Measurements from ENCODE around the gene RHOU. TPM values are rescaled to one million over a fixed set of nuclear protein-coding genes. Genes with fewer than 3 reads are reported as not detected.

RHOU gene
- total RNA-seq, 2 experiments from 2014 or later: 4.5 TPM

DNA sequence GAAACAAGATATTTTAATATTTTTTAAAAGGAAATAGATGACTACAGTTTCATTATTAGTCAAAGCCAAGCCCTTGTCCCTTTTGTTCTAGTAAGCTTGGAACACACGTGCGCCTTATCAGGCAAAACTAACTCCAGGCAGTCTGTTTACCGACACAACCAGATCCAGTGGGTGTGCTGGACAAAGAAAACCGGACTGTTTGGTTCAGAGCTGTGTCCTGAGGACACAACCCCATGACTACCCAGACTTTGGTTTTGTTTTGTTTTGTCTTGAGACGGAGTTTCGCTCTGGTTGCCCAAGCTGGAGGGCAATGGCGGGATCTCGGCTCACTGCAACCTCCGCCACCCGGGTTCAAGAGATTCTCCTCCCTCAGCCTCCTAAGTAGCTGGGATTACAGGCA, 13.9 kb upstream of the RHOU start:
- Mint-ChIP-seq H3K36me3 (ENCODE audit: low read depth) (no peaks in the 10 kb centered on the region), H3K9me3 (no peaks in the 10 kb centered on the region), H3K27me3 (peaks cover 10% of the 10 kb centered on the region), H3K27ac (no peak overlapping the region), H3K4me3 (no peak overlapping the region), H3K4me1 (no peaks in the 10 kb centered on the region)
- ChIA-PET POLR2A (no interaction called here), CTCF (no interaction called here)
- no peak for DNase-seq

DNA sequence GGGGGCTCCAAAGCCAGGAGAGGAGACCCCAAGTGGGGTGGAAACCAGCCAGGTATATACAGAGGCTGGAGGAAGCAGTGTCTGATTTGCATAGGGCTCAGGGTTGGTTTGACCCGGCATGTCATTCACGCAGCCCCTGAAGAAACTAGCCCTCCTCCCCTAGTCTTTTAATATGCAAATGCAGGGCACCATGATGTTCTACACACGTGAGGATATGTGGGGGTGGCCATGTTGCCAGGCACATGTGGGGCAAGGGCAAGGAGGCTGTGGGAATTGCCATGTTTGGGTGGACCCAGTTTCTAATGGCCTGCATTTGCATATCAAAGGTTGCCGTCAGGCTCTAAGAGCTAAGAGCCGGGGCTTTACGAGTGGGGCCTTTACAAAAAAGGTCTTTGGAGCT, 12.0 kb upstream of the RHOU start:
- Mint-ChIP-seq H3K36me3 (ENCODE audit: low read depth) (no peaks in the 10 kb centered on the region), H3K4me1 (no peaks in the 10 kb centered on the region), H3K9me3 (no peaks in the 10 kb centered on the region), H3K27me3 (peaks cover 15% of the 10 kb centered on the region), H3K4me3 (no peak overlapping the region), H3K27ac (no peak overlapping the region)
- ChIA-PET CTCF (no interaction called here), POLR2A (no interaction called here)
- DNase-seq: no peak

DNA sequence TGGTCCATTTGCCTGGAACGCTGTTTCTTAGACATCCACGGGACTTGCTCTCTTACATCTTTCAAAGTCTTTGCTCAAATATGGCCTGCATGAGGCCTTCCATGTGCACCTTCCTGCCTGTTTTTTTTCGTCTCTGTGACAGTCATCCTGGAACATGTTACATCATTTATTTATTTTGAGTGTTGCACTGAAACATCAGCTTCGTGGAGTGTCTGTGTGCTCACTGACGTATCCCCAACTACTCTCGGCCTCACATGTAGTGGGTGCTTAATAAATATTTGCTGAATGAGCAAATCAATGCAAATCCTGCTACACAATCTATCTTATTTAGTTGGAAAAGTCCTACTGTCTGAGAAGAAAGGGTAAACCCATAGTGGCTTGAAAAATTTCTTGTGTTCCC, 11.4 kb upstream of the RHOU start:
- Mint-ChIP-seq H3K4me3 (no peak overlapping the region), H3K36me3 (ENCODE audit: low read depth) (no peaks in the 10 kb centered on the region), H3K27me3 (peaks cover 9% of the 10 kb centered on the region), H3K9me3 (no peaks in the 10 kb centered on the region), H3K4me1 (no peaks in the 10 kb centered on the region), H3K27ac (no peak overlapping the region)
- ChIA-PET POLR2A (no interaction called here), CTCF (no interaction called here)
- no peak for DNase-seq

DNA sequence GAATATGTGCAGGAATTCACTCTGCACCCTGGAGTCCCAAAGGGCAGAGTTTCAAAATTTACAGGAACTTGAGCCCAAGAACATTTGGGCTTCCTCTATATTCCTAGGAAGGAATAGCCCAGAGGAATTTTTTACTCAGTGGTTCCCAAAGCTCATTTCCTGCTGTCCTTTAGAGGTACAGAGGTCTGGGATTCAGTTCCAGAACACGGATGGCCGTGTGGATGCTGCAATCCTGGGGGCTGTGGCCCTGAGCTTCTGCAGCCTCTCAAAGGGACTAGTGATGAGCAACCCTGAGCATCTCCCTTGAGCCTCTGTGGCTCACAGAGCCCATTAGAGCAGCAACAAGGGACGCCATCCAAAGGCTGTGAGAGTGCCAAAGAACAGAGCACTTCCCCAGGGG, 10.1 kb upstream of the RHOU start:
- peaks cover 15% of the 10 kb centered on the region for H3K27me3 Mint-ChIP-seq
- no peaks in the 10 kb centered on the region for H3K9me3 Mint-ChIP-seq
- CTCF ChIA-PET: no interaction called here
- no peak for DNase-seq
- POLR2A ChIA-PET: no interaction called here
- no peaks in the 10 kb centered on the region for H3K4me1 Mint-ChIP-seq
- no peak overlapping the region for H3K4me3 Mint-ChIP-seq
- no peak overlapping the region for H3K27ac Mint-ChIP-seq
- H3K36me3 Mint-ChIP-seq (ENCODE audit: low read depth): no peaks in the 10 kb centered on the region

DNA sequence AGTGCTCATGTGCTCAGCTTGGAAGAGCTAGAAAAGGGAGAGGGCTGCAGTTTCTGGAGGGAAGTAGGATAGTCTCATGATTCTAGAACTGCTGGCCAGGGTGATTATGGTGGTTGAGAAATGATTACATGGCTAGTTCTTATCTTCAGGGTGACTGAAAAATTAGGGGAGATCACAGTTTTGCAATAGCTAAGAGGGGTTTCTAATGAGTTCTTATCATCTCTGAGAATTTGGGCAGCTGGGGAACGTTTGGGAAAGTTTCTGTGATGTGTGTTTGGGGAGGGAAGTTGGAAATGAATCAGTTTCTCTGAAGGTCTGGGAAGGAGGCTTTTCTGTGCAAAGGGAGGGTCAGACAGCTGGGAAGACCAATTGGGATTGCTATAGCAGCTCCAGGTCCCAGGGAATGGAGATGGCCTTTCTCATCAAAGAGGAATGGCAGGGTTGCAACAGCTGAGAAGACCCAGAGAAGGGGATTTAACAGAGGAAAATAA, 7.6 kb upstream of the RHOU start:
- Mint-ChIP-seq H3K27me3 (peaks cover 25% of the 10 kb centered on the region), H3K4me1 (no peaks in the 10 kb centered on the region), H3K27ac (no peak overlapping the region), H3K4me3 (no peak overlapping the region), H3K9me3 (no peaks in the 10 kb centered on the region), H3K36me3 (ENCODE audit: low read depth) (no peaks in the 10 kb centered on the region)
- DNase-seq: no peak
- ChIA-PET CTCF (interaction anchor here (0.7 kb wide), 1 partner anchor 64 kb away, joined by 3 read pairs; no protein-coding TSS in a partner anchor), POLR2A (no interaction called here)

DNA sequence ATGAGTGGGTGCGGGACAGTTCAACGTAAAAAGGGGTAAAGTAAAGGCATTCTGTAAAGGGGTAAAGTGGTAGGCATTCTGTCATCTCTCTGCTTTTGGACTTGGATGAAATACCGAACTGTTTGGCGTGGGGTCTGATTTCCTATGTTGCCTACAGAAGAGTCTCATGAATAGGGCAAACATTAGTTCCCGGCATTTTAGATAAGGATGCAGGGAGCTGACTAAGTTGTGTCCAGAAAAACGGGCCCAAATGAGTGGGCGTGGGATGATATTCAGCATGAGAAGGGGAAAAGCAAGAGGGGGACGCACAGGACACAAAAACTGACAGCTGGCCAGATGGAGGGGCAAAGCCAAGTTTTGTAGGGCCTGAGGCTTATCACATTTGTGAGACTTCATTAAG, 2.9 kb upstream of the RHOU start:
- Mint-ChIP-seq H3K27me3 (peaks cover 36% of the 10 kb centered on the region), H3K4me1 (peaks cover 16% of the 10 kb centered on the region), H3K4me3 (no peak overlapping the region), H3K27ac (no peak overlapping the region), H3K36me3 (ENCODE audit: low read depth) (no peaks in the 10 kb centered on the region), H3K9me3 (no peaks in the 10 kb centered on the region)
- ChIA-PET CTCF (no interaction called here), POLR2A (no interaction called here)
- no peak for DNase-seq

DNA sequence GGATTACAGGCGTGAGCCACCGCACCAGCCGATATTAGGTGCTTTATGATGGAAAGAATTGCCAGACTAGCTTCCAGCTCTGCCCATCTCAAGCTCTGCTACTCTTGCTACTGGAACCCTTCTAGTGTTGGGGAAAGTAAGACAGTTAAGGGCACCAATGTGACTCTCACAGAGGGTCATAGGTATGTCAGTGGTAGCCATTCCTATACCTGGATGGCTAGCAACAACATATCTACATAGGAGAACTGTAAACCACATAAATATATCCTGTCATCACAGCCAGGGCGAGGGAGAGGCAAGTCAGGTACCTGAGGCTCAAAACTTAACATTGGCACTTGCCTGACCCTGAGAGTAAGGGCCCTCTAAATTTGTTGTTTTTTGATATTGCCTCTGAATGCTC, 1.7 kb upstream of the RHOU start:
- no peak for DNase-seq
- CTCF ChIA-PET: interaction anchor here (1.5 to 5.3 kb wide), 3 partner anchors 60 to 495 kb away, joined by 8 to 75 read pairs (median 31); no protein-coding TSS in a partner anchor
- Mint-ChIP-seq H3K4me1 (peaks cover 20% of the 10 kb centered on the region), H3K4me3 (no peak overlapping the region), H3K36me3 (ENCODE audit: low read depth) (no peaks in the 10 kb centered on the region), H3K9me3 (no peaks in the 10 kb centered on the region), H3K27me3 (peaks cover 32% of the 10 kb centered on the region), H3K27ac (no peak overlapping the region)
- POLR2A ChIA-PET: no interaction called here

DNA sequence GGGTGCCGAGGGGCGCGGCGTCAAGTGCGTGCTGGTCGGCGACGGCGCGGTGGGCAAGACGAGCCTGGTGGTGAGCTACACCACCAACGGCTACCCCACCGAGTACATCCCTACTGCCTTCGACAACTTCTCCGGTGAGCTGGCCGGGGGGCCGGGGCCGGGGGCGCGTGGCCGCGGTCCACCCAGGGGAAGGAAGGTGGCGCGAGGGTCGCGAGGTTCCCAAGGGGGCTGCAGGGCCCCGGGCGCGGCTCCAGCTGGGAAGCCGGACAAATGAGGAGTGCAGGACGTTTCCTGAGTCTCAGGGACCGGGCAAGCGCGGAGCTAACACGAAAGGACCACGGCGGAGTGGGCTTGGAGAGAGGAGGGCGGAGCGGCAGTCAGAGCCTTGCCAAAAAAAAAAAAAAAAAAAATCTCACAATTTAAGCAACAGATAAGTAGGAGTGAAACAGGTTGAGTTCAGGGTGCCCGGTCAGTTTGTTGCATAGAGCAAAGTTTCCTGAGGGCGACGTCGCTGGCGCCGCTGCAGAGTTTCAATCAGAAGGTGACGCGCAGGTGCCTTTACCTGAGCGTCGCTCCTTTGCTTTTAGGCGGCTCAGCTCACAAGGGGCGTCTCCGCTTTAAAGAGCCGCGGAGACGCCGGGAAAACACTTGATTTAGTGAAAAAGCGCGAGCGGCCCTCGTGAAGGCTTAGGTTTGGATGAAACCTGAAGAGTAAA, 750 bp downstream of the RHOU start:
- ChIA-PET POLR2A (interaction anchor here (0.7 to 2.6 kb wide), 5 partner anchors 12 to 607 kb away, joined by 3 to 19 read pairs (median 3); partner anchors contain the start of gene CCSAP), CTCF (interaction anchor here (1.0 to 5.3 kb wide), 7 partner anchors 12 to 492 kb away, joined by 3 to 75 read pairs (median 5); no protein-coding TSS in a partner anchor)
- peaks cover 24% of the 10 kb centered on the region for H3K27me3 Mint-ChIP-seq
- H3K4me3 Mint-ChIP-seq: peak overlapping the region; percentile 79
- DNase-seq: peak; percentile 19
- peaks cover 20% of the 10 kb centered on the region for H3K4me1 Mint-ChIP-seq
- H3K27ac Mint-ChIP-seq: peak overlapping the region; percentile 36
- H3K9me3 Mint-ChIP-seq: no peaks in the 10 kb centered on the region
- no peaks in the 10 kb centered on the region for H3K36me3 Mint-ChIP-seq (ENCODE audit: low read depth)

DNA sequence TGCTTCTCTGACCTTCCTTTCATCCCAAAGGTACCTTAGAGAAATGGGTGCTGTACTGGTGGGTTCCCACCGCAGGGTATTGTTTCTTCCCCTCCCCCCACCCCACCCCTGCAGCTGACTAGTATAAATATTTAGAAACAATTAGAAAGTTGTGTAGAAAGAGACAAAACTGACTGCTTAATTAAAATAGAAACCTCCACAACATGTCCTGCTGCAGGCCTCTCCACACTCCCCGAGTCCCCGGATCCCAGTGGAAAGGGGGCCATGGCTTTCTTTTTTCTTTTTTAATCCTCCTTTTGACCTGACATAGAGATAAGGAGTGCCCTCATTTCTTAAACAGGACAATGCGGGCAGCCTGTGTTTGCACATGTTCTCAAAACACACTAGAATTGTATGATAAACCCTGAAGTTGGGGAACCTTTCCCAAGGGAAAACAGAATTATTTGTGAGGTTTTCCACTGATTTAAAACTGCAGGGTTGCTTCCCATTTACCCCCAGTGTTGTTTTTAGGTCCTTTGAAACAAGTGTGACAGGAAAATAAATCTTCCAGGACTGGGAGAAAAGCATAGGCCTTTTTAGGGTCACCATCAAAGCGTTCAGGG, 1.7 kb downstream of the RHOU start:
- H3K27ac Mint-ChIP-seq: no peak overlapping the region
- DNase-seq: no peak
- peaks cover 20% of the 10 kb centered on the region for H3K4me1 Mint-ChIP-seq
- no peaks in the 10 kb centered on the region for H3K36me3 Mint-ChIP-seq (ENCODE audit: low read depth)
- POLR2A ChIA-PET: interaction anchor here (1.0 to 2.6 kb wide), 5 partner anchors 9 to 606 kb away, joined by 3 to 19 read pairs (median 4); partner anchors contain the start of gene CCSAP
- peak overlapping the region; percentile 56 for H3K4me3 Mint-ChIP-seq
- H3K9me3 Mint-ChIP-seq: no peaks in the 10 kb centered on the region
- peaks cover 22% of the 10 kb centered on the region for H3K27me3 Mint-ChIP-seq
- CTCF ChIA-PET: interaction anchor here (0.6 to 5.3 kb wide), 7 partner anchors 11 to 491 kb away, joined by 3 to 75 read pairs (median 5); no protein-coding TSS in a partner anchor

DNA sequence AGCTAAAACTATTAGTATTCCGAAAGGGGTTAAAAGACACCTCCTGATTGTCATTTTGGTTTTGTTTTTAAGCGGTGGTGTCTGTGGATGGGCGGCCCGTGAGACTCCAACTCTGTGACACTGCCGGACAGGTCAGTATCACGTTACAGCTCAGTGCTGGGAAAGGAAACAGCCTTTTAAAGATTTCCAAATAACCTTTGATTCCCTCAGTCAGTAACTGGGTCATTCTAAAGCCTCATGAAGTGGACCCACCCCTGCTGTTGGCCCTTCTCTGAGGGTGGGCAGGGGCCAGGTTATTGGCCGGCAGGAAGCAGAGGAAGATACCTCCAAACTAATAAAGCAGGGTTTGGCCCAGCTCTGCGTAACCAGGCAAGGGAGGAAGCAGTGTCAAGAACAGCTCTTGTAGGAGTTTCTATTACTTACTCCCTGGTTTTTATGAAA, 2.3 kb downstream of the RHOU start:
- no peak for DNase-seq
- peaks cover 2% of the 10 kb centered on the region for H3K36me3 Mint-ChIP-seq (ENCODE audit: low read depth)
- peaks cover 20% of the 10 kb centered on the region for H3K4me1 Mint-ChIP-seq
- ChIA-PET CTCF (interaction anchor here (0.6 to 5.3 kb wide), 5 partner anchors 46 to 491 kb away, joined by 3 to 75 read pairs (median 3); no protein-coding TSS in a partner anchor), POLR2A (interaction anchor here (1.0 to 1.7 kb wide), 5 partner anchors 8 to 70 kb away, joined by 3 to 4 read pairs (median 4); no protein-coding TSS in a partner anchor)
- H3K4me3 Mint-ChIP-seq: peak overlapping the region; percentile 56
- H3K27me3 Mint-ChIP-seq: peaks cover 16% of the 10 kb centered on the region
- H3K27ac Mint-ChIP-seq: no peak overlapping the region
- no peaks in the 10 kb centered on the region for H3K9me3 Mint-ChIP-seq

DNA sequence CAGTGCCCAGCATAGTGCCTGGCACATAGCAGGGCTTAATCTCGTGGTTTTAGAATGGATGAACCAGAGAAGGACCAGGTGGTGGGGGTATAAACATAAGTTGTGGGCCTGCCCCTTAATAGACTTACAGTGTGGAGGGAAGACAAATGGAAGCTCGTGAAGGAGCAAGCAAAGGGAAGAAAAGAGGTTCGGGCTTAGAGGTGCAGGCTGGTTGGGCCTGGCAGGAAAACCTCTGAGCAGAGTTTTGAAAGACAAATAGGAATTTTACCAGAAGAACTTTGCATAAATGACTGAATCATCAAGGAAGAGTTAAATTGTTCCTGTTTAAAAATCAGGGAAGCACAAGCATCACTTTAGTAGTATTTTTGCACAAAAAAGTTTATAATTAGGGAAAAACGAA, 4.5 kb downstream of the RHOU start:
- Mint-ChIP-seq H3K36me3 (ENCODE audit: low read depth) (peaks cover 15% of the 10 kb centered on the region), H3K9me3 (no peaks in the 10 kb centered on the region), H3K27me3 (peaks cover 2% of the 10 kb centered on the region), H3K4me1 (peaks cover 16% of the 10 kb centered on the region), H3K27ac (no peak overlapping the region), H3K4me3 (no peak overlapping the region)
- DNase-seq: no peak
- ChIA-PET CTCF (interaction anchor here (0.6 kb wide), 1 partner anchor 488 kb away, joined by 3 read pairs; no protein-coding TSS in a partner anchor), POLR2A (no interaction called here)

DNA sequence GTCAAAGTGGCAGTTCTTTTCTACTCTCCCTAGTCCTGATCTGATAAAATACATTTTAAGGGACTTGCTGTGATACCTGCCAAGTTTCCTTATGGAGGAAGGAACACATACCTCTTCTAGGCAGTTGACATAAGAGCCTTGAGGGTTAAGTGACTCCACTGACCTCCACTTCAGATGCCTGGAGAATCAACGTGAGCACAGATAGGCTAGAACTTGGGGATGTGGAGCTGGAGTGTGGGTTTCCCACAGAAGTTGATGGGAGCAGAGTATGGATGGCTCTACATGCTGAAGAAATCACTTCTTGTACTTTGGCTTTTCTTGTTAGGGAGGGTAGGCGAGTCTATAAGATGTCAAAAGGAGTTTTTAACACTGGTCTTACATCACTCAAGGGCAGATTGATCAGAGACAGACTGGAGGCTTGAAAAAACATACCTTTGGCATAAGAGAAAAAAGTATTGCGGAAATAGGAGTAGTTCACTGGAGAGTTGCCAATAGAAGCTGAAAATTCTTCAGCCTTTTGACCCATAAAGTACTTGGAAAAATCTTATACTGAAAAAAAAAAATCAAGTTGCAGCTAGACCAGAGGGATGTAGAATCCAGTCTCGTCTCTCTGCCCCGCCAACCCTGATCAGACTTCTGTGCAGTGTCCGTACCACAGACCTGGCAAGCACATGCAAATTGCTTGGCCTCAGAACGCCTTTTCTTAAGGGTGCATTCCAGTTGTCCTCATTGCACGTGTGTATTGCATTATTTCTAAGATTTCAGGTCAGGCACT, 5.5 kb downstream of the RHOU start:
- ChIA-PET CTCF (no interaction called here), POLR2A (interaction anchor here (1.2 kb wide), 1 partner anchor 54 kb away, joined by 3 read pairs; no protein-coding TSS in a partner anchor)
- no peak for DNase-seq
- no peaks in the 10 kb centered on the region for H3K9me3 Mint-ChIP-seq
- H3K27me3 Mint-ChIP-seq: peaks cover 2% of the 10 kb centered on the region
- H3K27ac Mint-ChIP-seq: no peak overlapping the region
- peaks cover 16% of the 10 kb centered on the region for H3K4me1 Mint-ChIP-seq
- peaks cover 17% of the 10 kb centered on the region for H3K36me3 Mint-ChIP-seq (ENCODE audit: low read depth)
- no peak overlapping the region for H3K4me3 Mint-ChIP-seq
